Smooth muscle cell (in vitro differentiated cells): ENCODE results near the gene GBE1. TPM values are rescaled to one million over a fixed set of nuclear protein-coding genes. Genes with fewer than 3 reads are reported as not detected.

Source experiments
- polyA plus RNA-seq: library from polyadenylated mRNA; unstranded; fragments of >200 nt; fragmentation: Nextera tagmentation; extraction: Ambion mirVana; gene quantifications from 2 replicates; pipeline ENCODE4 v1.2.1, GENCODE V29; 2016
- small RNA-seq: library from RNA; depleted of rRNA; stranded (forward); fragments of <200 nt; gene quantifications from one replicate; pipeline ENCODE3, GENCODE V24; 2014
- total RNA-seq: library from RNA; depleted of rRNA; stranded (reverse); fragments of >200 nt; gene quantifications from 2 replicates; pipeline ENCODE4 v1.2.3, GENCODE V29; 2014

The GBE1 gene
- total and polyA plus RNA-seq, 2 experiments from 2014 or later = 23.4 to 50.8 TPM

Small RNA genes lying within 50 kb of the gene (small RNA-seq; reads per million reads assigned to genes)
- gene AC017015.1 = not detected
- gene RNU2-28P = not detected
